ENCODE results near the gene GPD2.
"Not testable (repeated sequence)": the region's sequence is repeated elsewhere in the genome, so short reads cannot be mapped to it uniquely, and the experiment has no call there.

Gene GPD2

GRCh38 chr2:156590085-156590739 is 154.0 kb downstream of the GPD2 start:
- no peak for DNase-seq (ENCODE audit: low spot score)

- no peak for DNase-seq (ENCODE audit: low spot score)
Measured at GRCh38 chr2:156592809-156593593, 156.8 kb downstream of the GPD2 start.

- DNase-seq (ENCODE audit: low spot score): no peak
Measured at GRCh38 chr2:156593594-156593921, 157.4 kb downstream of the GPD2 start.

- DNase-seq (ENCODE audit: low spot score): no peak
Measured at GRCh38 chr2:156598563-156598962, 162.4 kb downstream of the GPD2 start.

- no peak for DNase-seq (ENCODE audit: low spot score)
Measured at GRCh38 chr2:156600196-156600595, 164.0 kb downstream of the GPD2 start.

GRCh38 chr2:156601855-156602551 is 165.8 kb downstream of the GPD2 start:
- DNase-seq (ENCODE audit: low spot score): no peak

GRCh38 chr2:156602552-156602933 is 166.4 kb downstream of the GPD2 start:
- no peak for DNase-seq (ENCODE audit: low spot score)

GRCh38 chr2:156615836-156616322 is 179.7 kb downstream of the GPD2 start:
- DNase-seq (ENCODE audit: low spot score): no peak

GRCh38 chr2:156618071-156618470 is 181.9 kb downstream of the GPD2 start:
- not testable (repeated sequence) for DNase-seq (ENCODE audit: low spot score)

- no peak for DNase-seq (ENCODE audit: low spot score)
Measured at GRCh38 chr2:156619021-156619539, 182.9 kb downstream of the GPD2 start.

GRCh38 chr2:156622491-156622890 is 186.3 kb downstream of the GPD2 start:
- DNase-seq (ENCODE audit: low spot score): no peak

GRCh38 chr2:156625360-156626170 is 189.4 kb downstream of the GPD2 start:
- no peak for DNase-seq (ENCODE audit: low spot score)

- no peak for DNase-seq (ENCODE audit: low spot score)
Measured at GRCh38 chr2:156626931-156627330, 190.8 kb downstream of the GPD2 start.

- no peak for DNase-seq (ENCODE audit: low spot score)
Measured at GRCh38 chr2:156630579-156631337, 194.6 kb downstream of the GPD2 start.

GRCh38 chr2:156635646-156636045 is 199.5 kb downstream of the GPD2 start:
- DNase-seq (ENCODE audit: low spot score): no peak

All from putamen (tissue), 1 donor.